ENCODE measurements around the gene GSTP1. TPM values are rescaled to one million over a fixed set of nuclear protein-coding genes. Genes with fewer than 3 reads are reported as not detected.

GSTP1 gene
- total and polyA plus RNA-seq, 9 of the 15 experiments (the other 6 are each of a cell fraction or from before 2014, with no cell fraction given) = 592 to 2,150 (median 1,204) TPM

DNA sequence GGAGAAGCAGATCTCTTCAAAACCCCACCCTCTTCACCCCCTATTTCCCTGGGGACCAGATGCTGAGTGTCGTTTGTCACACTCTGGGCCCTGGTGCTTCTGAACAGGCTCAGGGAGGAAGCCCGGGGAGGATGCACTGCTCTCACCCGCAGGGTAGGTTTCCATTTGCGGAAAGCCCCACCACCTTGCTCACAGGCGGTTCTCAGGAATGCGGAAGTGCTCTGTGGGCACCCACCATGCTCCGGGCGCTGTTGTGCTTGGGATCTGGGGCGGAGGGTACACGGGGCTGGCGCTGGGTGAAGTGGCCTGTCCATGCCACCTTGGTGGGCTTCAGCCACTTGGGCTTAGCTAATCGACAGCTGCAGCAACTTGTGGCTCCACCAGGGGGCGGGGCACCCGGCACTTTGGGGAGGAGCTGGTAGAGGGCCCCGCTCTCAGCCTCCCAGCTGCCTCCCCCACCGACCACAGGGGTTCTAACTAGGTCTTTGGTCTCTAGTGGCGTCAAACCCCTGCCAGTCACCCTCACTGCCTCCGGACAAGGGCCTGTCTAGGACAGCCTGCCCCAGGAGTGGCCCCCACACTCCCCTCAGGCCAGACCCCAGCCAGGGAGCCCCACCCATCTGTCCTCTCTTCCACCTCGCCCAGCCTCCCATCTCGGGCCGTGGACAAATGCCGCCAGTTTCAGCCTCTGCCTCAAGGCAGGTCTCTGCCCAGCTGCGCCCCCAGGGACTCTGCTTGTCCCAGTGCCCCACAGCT lies 30.5 kb downstream of the GSTP1 start (continued):
- TF ChIP-seq RUNX1 (IDR thresholded peaks at IDR 0.05; ENCODE audit: low read depth) = 0 out of 2 replicates have a peak, but pooled peaks have one; percentile 18
- no peak for TF ChIP-seq ZNF668 (CRISPR knock-in tag; IDR thresholded peaks at IDR 0.05)
- TF ChIP-seq, protein P1, sequence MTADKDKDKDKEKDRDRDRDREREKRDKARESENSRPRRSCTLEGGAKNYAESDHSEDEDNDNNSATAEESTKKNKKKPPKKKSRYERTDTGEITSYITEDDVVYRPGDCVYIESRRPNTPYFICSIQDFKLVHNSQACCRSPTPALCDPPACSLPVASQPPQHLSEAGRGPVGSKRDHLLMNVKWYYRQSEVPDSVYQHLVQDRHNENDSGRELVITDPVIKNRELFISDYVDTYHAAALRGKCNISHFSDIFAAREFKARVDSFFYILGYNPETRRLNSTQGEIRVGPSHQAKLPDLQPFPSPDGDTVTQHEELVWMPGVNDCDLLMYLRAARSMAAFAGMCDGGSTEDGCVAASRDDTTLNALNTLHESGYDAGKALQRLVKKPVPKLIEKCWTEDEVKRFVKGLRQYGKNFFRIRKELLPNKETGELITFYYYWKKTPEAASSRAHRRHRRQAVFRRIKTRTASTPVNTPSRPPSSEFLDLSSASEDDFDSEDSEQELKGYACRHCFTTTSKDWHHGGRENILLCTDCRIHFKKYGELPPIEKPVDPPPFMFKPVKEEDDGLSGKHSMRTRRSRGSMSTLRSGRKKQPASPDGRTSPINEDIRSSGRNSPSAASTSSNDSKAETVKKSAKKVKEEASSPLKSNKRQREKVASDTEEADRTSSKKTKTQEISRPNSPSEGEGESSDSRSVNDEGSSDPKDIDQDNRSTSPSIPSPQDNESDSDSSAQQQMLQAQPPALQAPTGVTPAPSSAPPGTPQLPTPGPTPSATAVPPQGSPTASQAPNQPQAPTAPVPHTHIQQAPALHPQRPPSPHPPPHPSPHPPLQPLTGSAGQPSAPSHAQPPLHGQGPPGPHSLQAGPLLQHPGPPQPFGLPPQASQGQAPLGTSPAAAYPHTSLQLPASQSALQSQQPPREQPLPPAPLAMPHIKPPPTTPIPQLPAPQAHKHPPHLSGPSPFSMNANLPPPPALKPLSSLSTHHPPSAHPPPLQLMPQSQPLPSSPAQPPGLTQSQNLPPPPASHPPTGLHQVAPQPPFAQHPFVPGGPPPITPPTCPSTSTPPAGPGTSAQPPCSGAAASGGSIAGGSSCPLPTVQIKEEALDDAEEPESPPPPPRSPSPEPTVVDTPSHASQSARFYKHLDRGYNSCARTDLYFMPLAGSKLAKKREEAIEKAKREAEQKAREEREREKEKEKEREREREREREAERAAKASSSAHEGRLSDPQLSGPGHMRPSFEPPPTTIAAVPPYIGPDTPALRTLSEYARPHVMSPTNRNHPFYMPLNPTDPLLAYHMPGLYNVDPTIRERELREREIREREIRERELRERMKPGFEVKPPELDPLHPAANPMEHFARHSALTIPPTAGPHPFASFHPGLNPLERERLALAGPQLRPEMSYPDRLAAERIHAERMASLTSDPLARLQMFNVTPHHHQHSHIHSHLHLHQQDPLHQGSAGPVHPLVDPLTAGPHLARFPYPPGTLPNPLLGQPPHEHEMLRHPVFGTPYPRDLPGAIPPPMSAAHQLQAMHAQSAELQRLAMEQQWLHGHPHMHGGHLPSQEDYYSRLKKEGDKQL (CRISPR knock-in tag; IDR thresholded peaks at IDR 0.05; ENCODE audit: borderline replicate concordance) = no peak
- TF ChIP-seq POLR2G (IDR thresholded peaks at IDR 0.05; ENCODE audit: low read depth, low read length) = peak; percentile 75
- peak; percentile 39 for TF ChIP-seq PHF20 (IDR thresholded peaks at IDR 0.05; ENCODE audit: partially characterized antibody)
- TF ChIP-seq, protein P2, sequence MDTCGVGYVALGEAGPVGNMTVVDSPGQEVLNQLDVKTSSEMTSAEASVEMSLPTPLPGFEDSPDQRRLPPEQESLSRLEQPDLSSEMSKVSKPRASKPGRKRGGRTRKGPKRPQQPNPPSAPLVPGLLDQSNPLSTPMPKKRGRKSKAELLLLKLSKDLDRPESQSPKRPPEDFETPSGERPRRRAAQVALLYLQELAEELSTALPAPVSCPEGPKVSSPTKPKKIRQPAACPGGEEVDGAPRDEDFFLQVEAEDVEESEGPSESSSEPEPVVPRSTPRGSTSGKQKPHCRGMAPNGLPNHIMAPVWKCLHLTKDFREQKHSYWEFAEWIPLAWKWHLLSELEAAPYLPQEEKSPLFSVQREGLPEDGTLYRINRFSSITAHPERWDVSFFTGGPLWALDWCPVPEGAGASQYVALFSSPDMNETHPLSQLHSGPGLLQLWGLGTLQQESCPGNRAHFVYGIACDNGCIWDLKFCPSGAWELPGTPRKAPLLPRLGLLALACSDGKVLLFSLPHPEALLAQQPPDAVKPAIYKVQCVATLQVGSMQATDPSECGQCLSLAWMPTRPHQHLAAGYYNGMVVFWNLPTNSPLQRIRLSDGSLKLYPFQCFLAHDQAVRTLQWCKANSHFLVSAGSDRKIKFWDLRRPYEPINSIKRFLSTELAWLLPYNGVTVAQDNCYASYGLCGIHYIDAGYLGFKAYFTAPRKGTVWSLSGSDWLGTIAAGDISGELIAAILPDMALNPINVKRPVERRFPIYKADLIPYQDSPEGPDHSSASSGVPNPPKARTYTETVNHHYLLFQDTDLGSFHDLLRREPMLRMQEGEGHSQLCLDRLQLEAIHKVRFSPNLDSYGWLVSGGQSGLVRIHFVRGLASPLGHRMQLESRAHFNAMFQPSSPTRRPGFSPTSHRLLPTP (IDR thresholded peaks at IDR 0.05; ENCODE audit: borderline replicate concordance, extremely low read depth, insufficient read length) = no peak
- 0 out of 2 replicates have a peak, but pooled peaks have one; percentile 29 for TF ChIP-seq SUPT5H (IDR thresholded peaks at IDR 0.05)
- TF ChIP-seq CC2D1A (IDR thresholded peaks at IDR 0.05) = no peak
- no peak for TF ChIP-seq ETV1 (tag; conservative IDR thresholded peaks at IDR 0.05; ENCODE audit: low read depth)
